HG03159 (cell line): ENCODE data around the gene DNAJC16.
"Not testable (repeated sequence)": the region's sequence is repeated elsewhere in the genome, so short reads cannot be mapped to it uniquely, and the experiment has no call there.

Experiments used
- ATAC-seq: cut with Tn5 transposase; IDR thresholded peaks from one replicate; pipeline ENCODE4 v1.9.1; 2021; ENCODE audit warnings: mild to moderate bottlenecking, moderate library complexity; ENCODE audit not compliant: unreplicated experiment

The DNAJC16 gene

DNA sequence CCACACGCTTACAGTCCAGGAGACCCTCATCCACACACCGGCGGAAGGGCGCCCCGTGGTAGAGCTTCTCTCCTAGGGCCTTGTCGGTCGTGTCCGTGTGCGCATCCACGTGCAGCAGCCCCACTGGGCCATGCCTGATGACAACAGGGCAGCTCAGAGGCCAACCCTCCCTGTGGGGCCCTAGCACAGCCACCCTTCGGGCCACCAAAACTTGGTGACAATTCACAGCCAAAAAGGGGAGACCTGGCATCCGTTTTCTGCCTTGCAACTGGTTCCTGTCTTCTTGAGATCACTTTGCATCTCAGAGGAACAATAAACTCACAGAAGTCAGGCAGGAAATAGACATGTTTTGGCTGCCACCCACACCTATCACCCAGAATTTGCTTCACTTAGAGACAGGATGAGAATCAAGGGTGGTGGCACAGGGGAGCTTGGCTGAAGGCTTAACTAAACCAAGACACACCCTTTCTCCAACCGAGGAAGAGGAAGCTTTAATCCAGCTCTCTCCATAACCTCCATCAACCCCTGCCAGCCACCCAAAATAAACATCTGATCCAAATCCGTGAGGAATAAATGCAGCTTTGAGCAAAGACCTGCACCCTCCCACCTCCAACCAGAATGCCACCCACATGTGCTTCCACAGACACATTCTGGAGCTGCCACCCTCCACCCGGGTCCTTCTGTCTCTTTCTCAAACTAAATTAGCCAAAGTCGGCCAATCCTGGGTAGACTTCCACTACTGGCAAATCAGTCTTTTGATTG lies 52.5 kb downstream of the DNAJC16 start:
- no peak for ATAC-seq

GRCh38 chr1:15579683-15580047 lies 53.0 kb downstream of the DNAJC16 start:
- no peak for ATAC-seq

DNA sequence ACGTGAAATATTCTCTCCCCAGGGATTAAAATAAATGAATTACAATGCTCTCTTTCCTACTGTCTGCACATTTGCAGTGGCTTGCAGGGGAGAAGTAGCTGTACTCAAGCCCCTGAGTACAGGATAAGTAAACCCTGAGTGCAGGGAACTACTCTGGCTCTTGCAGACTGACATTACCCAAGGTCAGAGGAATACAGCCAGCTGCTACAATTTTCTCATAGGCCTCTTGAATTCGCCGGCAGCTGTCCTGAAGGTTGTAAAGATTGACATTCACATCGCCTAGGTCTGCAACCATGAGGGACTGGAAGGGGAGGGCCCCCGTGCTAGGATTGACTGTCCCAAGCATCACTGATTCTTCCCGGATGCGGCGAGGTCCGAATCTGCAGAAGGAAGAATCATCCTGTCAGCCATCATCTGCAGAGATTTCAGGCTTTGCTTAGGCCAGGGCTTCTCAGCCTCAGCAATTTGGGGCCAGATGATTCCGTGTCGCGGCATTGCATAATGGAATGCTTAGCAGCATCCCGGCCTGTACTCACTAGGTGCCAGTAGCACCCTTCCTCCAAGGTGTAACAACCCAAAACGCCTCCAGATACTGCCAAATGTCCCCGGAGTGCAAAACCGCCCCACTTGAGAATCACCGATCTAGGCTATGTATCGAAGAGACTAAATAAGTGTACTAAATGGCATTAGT lies 56.5 kb downstream of the DNAJC16 start:
- ATAC-seq, result no peak

DNA sequence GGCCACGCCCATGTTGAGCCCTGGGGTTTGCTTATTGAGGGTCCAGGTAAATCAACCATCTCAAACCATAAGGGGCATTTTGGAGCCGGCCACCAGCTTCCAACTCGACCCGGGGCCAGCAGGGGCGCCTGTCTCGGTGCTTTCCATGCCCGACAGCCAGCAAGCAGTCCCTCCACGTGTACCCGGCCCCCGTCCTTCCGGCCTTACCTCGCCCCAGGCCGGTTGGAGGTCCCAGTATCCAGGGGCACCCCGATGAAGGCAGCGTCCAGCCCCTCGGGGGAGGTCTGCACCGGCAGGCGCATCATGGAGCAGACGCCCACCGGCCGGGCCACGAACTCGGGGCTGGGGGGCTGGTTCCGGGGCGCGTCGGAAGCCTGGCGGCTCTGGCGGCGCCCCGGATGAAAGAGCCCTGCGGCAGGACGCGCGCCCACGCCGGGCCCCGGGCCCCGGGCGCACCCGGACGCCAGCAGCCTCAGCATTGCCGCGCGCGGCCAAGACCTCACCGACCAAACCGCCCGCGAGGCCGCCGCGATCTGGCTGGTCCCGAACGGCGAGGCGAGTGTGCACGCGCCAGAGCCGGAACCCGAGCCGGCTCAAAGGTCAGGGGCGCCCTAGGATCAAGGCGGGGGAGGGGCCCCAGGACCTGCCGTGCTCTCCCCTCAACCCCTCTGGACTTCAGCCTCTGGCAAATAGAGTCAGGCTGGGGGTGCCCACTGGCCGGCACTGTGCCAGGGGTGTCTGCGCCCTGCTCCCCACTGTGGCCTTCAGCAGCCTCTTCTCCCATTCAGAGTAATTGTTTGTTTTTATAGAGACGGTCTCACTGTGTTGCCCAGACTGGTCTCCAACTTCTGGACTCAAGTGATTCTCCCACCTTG lies 58.1 kb downstream of the DNAJC16 start, which contains the start of gene AGMAT:
Gene AGMAT, minus strand, starts transcription at position 563 of the 875 bp plus-strand sequence. Its CDS starts 84 bp downstream, at position 479.
- ATAC-seq, result peak; percentile 58

- ATAC-seq, result no peak
Observed at GRCh38 chr1:15592285-15592684, 65.6 kb downstream of the DNAJC16 start.

GRCh38 chr1:15595809-15596617 lies 69.4 kb downstream of the DNAJC16 start:
- no peak for ATAC-seq

- ATAC-seq, result no peak
Observed at GRCh38 chr1:15598436-15598835, 71.8 kb downstream of the DNAJC16 start.

DNA sequence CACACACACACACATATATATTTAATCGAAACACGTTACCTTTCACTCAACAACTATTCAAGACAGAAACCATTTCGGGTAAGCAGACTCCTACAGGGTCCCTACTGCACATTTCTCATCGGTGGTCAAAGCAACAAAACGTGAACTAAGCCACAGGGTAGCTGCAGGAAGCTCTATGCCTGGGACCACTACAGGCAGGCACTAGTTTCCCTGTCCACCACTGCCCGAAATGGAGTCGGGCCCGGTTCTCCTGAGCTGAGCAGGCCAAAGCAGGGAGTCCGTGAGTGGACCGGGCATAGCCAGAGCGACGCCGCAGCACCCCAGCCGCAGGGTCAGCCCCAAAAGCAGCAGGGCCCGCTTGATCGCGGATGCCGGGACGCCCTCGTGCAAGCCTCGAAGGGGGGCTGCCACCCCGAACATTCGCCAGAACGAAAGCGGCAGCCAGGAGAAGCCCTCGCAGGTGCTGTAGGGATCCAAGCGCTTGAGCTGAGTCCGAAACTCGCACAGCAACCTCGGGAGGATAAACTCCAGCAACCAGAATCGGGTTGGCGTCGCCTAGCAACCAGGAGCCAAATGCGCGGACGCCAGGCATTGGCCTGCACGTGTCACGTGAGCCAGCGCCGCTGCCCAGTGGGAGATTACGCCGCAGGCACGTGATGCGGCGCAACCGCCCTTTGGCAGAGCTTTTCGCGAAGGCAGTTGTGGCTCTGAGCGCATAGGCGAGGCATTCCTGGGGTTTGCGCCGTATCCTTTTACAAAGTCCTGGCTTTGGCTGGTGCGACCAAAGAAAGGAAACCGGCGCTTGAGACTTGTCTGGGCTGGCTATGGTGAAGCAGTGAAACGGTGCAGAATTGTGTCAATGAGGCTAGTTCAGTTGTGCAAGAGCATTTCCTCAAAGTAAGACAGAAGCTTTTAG lies 76.7 kb downstream of the DNAJC16 start:
- ATAC-seq, result peak; percentile 93

- ATAC-seq, result not testable (repeated sequence)
Observed at GRCh38 chr1:15603966-15604282, 77.3 kb downstream of the DNAJC16 start.

- ATAC-seq, result not testable (repeated sequence)
Observed at GRCh38 chr1:15604400-15604799, 77.8 kb downstream of the DNAJC16 start.

GRCh38 chr1:15605398-15606383 lies 79.0 kb downstream of the DNAJC16 start:
- no peak for ATAC-seq

DNA sequence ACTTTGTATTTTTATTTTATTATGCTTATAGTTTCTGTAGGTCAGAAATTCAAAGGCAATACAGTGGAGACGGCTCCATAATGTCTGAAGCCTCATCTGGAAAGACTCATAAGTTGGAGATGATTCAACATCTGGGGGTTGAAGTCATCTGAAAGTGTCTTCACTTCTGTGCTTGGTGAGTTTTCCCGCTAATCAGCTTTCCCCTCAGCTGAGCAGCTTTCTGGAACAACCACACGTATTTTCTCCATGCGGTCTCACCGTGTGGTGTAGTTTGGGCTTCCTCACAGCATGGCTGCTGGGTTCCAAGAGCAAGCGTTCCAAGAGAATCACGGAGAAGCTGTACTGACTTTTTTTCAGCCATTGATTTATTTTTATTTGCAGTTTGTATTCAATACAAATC lies 83.0 kb downstream of the DNAJC16 start:
- no peak for ATAC-seq

DNA sequence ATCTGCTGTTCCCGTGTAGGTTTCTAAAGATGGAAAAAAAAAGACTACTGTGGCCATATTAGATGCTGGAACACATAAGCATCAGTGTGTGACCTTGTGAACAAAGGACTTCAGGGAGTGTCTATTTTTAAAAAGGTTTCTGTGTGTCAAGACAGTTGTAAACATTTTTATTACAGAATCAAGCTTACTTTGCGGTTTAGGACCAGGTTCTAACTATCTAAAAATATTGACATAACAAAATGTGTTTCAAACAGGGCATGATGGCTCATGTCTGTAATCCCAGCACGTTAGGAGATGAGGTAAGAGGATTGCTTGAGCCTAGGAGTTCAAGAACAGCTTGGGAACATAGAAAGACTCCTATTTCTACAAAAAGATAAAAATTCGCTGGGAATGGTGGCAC lies 83.5 kb downstream of the DNAJC16 start:
- no peak for ATAC-seq

DNA sequence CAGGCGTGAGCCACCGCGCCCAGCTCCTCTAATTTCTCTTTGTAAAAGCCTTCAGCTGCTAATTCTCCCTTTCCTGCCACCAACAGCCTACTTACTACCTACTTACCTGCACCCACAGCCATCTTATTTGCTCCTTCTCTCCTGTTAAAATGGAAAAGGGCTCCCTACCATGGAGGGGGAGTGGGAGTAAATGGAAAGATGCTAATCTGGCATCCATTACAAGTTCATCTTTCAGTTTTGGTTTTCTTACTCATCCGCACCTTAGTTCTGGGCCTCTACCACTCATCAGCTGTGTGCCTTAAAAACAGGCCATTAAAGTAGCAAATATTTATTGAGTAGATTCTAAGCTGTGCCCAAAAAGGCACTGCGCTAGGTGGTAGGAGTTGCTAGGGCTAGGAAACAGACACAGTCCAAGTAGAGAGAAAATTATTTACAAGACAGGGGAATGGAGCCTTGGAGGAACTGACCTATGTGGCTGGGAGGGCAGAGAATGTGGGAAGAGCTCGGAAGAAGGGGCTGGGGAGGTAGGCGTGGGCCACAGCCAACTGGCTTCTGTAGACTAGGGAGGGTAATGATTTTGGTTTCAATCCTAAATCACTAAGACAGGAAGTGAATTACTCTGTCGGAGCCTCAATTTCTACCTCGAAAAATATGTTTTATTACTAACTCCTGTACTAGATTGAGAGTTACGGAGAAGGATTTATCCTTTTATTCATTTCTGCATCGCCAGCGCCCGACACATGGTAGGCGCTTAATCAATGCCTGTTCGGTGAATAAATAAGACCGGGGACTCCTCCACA lies 89.9 kb downstream of the DNAJC16 start:
- peak; percentile 22 for ATAC-seq

DNA sequence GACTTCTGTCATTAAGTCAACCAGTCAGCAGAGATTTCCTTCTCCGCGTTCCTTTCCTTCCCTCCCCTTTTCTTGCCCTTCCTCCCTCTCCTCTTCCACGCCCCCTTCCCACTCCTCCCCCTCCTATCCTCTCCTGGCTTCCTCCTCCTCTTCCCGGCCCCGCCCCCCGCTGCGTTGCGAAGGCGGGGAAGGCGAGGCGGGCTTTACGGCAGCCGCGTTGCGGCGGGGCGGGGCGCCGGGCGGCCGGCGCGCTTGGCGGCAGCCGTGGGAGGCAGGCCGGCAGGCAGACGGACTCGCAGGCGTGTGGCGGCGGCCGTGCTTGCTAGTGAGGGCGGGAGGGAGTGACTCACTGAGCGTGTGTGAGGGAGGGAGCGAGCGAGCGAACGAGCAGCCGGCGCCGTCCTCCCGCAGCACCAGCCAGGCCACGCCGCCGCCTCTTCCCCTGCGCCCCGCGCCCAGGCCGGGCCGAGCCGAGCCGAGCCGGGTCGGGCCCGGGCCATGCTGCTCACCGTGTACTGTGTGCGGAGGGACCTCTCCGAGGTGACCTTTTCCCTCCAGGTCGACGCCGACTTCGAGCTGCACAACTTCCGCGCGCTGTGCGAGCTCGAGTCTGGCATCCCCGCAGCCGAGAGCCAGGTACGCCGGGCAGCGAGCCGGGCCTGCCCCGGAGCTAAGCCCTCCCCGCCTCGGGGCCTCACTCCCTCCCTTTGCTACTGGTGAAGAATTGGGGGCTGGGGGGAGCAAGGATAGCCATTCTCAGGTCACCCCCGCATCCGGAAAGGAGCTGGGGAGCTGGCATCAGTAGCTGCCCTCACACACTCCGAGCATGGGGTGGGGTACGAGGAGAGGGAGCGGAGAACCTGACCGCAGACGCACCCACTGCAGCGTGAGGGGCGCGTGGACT lies 90.8 kb downstream of the DNAJC16 start, which contains the start of gene DDI2:
Gene DDI2, plus strand, starts transcription at position 286 of the 904 bp plus-strand sequence. Its CDS starts 213 bp downstream, at position 499.
- ATAC-seq, result peak; percentile 69

DNA sequence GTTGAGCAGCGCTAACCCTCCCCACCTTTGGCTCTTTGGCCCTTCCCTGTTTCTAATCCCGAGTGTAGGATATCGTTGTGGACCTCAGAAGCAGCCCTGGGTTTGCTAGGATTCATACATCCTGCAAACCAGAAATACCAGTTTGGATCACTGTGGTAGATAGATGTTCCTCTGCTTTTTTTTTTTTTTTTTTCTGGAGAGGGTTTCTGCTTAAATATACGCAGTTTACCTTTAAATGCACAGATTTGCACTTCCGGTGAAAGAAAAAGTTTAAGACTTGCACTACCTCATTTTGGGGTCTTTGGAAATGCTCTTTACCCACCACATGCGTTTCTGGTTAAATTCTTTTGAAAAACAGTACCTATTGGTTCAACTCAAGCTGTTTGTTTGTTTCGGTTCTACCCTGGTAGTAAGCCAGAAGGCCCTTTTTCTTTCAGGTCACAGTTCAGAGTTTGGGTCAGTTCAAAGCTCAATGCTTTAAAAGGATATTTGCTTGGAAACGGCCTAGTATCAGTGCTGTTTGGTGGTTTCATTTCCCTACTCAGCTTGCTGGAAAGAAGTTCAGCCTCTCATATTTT lies 91.5 kb downstream of the DNAJC16 start:
- peak; percentile 48 for ATAC-seq
